NCI-H2196 treated with DMSO at 0.1 percent for 48 hours (cell line): ENCODE measurements around the gene ZFP91.
"Not testable (repeated sequence)": the region's sequence is repeated elsewhere in the genome, so short reads cannot be mapped to it uniquely, and the experiment has no call there.

Source experiments
- DNase-seq: peaks from one replicate; lab custom pipeline; 2025; ENCODE audit not compliant: unreplicated experiment; lab: John Stamatoyannopoulos, UW

The ZFP91 gene

GRCh38 chr11:58578635-58579191, at the start of gene ZFP91:
ZFP91 (plus strand) TSS chr11:58579063; CDS start chr11:58579282, 219 bp downstream.
- DNase-seq = peak; percentile 98

- no peak for DNase-seq
Measured at GRCh38 chr11:58530236-58530635, 48.6 kb upstream of the ZFP91 start.

- DNase-seq = no peak
Measured at GRCh38 chr11:58531865-58532341, 47.0 kb upstream of the ZFP91 start.

GRCh38 chr11:58546841-58547240, 32.0 kb upstream of the ZFP91 start:
- DNase-seq = no peak

- no peak for DNase-seq
Measured at GRCh38 chr11:58549644-58550043, 29.2 kb upstream of the ZFP91 start.

- no peak for DNase-seq
Measured at GRCh38 chr11:58560842-58561241, 18.0 kb upstream of the ZFP91 start.

GRCh38 chr11:58561394-58562098, 17.3 kb upstream of the ZFP91 start:
- DNase-seq = no peak

GRCh38 chr11:58562375-58562800, 16.5 kb upstream of the ZFP91 start:
- no peak for DNase-seq

GRCh38 chr11:58564231-58564630, 14.6 kb upstream of the ZFP91 start:
- no peak for DNase-seq

GRCh38 chr11:58567889-58568512, 10.9 kb upstream of the ZFP91 start:
- DNase-seq = no peak

- DNase-seq = not testable (repeated sequence)
Measured at GRCh38 chr11:58572906-58573305, 6.0 kb upstream of the ZFP91 start.

- peak; percentile 32 for DNase-seq
Measured at GRCh38 chr11:58573451-58574104, 5.3 kb upstream of the ZFP91 start.

- DNase-seq = no peak
Measured at GRCh38 chr11:58574881-58575280, 4.0 kb upstream of the ZFP91 start.

- DNase-seq = no peak
Measured at GRCh38 chr11:58575377-58576020, 3.4 kb upstream of the ZFP91 start, which contains the start of gene LPXN. LPXN (minus strand) TSS chr11:58575856; CDS start chr11:58575772, 84 bp downstream.

- DNase-seq = no peak
Measured at GRCh38 chr11:58576887-58577471, 1.9 kb upstream of the ZFP91 start.

- DNase-seq = peak; percentile 53
Measured at GRCh38 chr11:58577555-58578135, 1.2 kb upstream of the ZFP91 start.

- DNase-seq = peak; percentile 98
Measured at GRCh38 chr11:58578136-58578634, 678 bp upstream of the ZFP91 start.

- peak; percentile 84 for DNase-seq
Measured at GRCh38 chr11:58579192-58580129, 598 bp downstream of the ZFP91 start.

GRCh38 chr11:58580311-58580710, 1.4 kb downstream of the ZFP91 start:
- no peak for DNase-seq
